Activated CD4-positive, alpha-beta T cell treated with anti-CD3 and anti-CD28 coated beads, Interleukin-2, amount 50 U/mL, for 1 hour (primary cell): ENCODE results near the gene CMTR1.
"Not testable (repeated sequence)": the region's sequence is repeated elsewhere in the genome, so short reads cannot be mapped to it uniquely, and the experiment has no call there.

Source experiments
- DNase-seq: peaks from one replicate; pipeline ENCODE4 v3.0.0-alpha.2; 2020

CMTR1 gene

GRCh38 chr6:37492991-37493660 lies 60.1 kb downstream of the CMTR1 start:
- DNase-seq, result no peak

- DNase-seq, result no peak
Measured at GRCh38 chr6:37493661-37493995, 60.6 kb downstream of the CMTR1 start.

GRCh38 chr6:37495244-37495934 lies 62.4 kb downstream of the CMTR1 start:
- no peak for DNase-seq

GRCh38 chr6:37496951-37497885 lies 64.2 kb downstream of the CMTR1 start:
- no peak for DNase-seq

GRCh38 chr6:37499433-37500293 lies 66.6 kb downstream of the CMTR1 start, which contains the start of gene CCDC167:
TSS of gene CCDC167 (minus strand) at chr6:37499893. CDS start at chr6:37499863, 30 bp downstream.
- peak; percentile 94 for DNase-seq

GRCh38 chr6:37500294-37500608 lies 67.2 kb downstream of the CMTR1 start:
- no peak for DNase-seq

- DNase-seq, result not testable (repeated sequence)
Measured at GRCh38 chr6:37500904-37501303, 67.9 kb downstream of the CMTR1 start.

GRCh38 chr6:37501632-37502491 lies 68.8 kb downstream of the CMTR1 start:
- DNase-seq, result peak; percentile 41

- peak; percentile 68 for DNase-seq
Measured at GRCh38 chr6:37502703-37503291, 69.8 kb downstream of the CMTR1 start.

GRCh38 chr6:37503309-37503965 lies 70.4 kb downstream of the CMTR1 start:
- DNase-seq, result no peak

GRCh38 chr6:37504024-37504423 lies 71.0 kb downstream of the CMTR1 start:
- no peak for DNase-seq

- no peak for DNase-seq
Measured at GRCh38 chr6:37506479-37506878, 73.5 kb downstream of the CMTR1 start.

- no peak for DNase-seq
Measured at GRCh38 chr6:37507077-37507476, 74.1 kb downstream of the CMTR1 start.

GRCh38 chr6:37507690-37508421 lies 74.8 kb downstream of the CMTR1 start:
- peak; percentile 34 for DNase-seq

- DNase-seq, result no peak
Measured at GRCh38 chr6:37511201-37511600, 78.2 kb downstream of the CMTR1 start.

GRCh38 chr6:37511910-37512399 lies 78.9 kb downstream of the CMTR1 start:
- DNase-seq, result no peak

- DNase-seq, result no peak
Measured at GRCh38 chr6:37512400-37513011, 79.5 kb downstream of the CMTR1 start.

GRCh38 chr6:37513155-37513554 lies 80.1 kb downstream of the CMTR1 start:
- DNase-seq, result no peak

- no peak for DNase-seq
Measured at GRCh38 chr6:37513576-37513975, 80.6 kb downstream of the CMTR1 start.
